Activated gamma-delta T cell treated with anti-CD3 and anti-CD28 coated beads, Interleukin-2, amount 50 U/mL, for 16 hours (primary cell): ENCODE measurements around the gene TRIM24.
"Not testable (repeated sequence)": the region's sequence is repeated elsewhere in the genome, so short reads cannot be mapped to it uniquely, and the experiment has no call there.

Experiments used
- DNase-seq: peaks from one replicate; pipeline ENCODE4 v3.0.0-alpha.2; 2020; ENCODE audit warnings: low read depth

TRIM24 gene

DNA sequence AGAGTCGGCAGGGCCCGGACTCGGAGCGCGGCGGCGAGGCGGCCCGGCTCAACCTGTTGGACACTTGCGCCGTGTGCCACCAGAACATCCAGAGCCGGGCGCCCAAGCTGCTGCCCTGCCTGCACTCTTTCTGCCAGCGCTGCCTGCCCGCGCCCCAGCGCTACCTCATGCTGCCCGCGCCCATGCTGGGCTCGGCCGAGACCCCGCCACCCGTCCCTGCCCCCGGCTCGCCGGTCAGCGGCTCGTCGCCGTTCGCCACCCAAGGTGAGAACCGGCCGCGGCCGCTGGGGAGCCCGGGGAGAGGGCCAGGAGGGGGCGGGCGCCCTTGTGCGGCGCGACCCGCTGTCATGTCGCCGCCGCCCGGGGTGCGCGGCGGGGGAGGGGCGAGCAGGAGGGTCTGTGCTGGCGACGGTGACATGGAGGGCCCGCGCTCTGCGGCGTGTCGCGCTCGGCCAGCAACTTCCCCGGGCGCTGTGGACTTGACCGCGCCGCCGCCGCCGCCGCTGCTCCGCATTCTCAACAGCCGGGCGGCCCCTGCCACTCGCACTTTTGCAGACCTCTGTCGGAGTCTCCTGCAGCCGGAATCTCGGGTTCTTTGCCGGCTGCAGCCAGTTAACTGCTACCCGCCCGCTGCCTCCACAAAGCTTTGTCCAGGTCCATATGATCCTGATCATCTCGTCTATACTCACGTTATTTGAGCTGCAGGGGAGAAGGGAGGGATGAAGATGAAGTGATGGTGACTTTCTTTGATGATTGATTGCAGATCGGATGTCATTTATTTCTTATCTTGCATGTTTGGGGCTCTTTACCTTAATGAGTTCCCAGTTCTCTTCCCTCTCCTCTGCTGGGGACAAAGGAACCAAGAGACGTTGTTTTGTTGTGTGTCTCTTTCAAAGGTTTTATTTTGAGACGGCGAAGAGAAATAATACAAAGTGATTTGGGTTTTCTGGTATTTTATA lies 869 bp downstream of the TRIM24 start:
- DNase-seq = peak; percentile 45

DNA sequence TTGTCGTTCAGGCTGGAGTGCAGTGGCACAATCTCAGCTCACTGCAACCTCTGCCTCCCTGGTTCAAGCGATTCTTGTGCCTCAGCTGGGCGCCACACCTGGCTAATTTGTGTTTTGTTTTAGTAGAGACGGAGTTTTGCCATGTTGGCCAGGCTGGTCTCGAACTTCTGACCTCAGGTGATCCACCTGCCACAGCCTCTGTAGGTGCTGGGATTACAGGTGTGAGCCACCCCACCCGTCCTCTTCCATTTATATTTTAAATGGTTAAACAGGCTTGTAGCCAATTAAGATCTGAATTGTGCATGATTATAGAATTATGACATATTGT lies 3.2 kb downstream of the TRIM24 start:
- DNase-seq = not testable (repeated sequence)

DNA sequence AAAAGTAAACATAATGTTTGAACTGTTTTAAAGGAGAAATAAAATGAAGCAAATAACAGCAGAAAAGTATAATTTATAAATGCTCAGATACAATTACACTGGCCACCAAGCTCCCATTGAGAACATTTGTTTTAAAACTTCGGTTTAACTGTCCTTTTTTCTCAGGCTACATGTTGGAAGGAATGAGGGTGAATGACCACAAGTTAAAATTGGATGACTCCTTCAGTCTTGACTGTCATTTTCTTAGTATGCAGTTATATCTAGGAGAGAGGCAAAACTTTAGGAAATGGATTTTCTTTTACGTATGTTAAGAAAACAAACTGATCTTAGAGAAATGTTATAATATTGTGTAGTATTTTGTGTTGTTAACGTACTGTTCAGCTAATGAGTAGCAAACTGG lies 5.0 kb downstream of the TRIM24 start:
- DNase-seq = no peak

DNA sequence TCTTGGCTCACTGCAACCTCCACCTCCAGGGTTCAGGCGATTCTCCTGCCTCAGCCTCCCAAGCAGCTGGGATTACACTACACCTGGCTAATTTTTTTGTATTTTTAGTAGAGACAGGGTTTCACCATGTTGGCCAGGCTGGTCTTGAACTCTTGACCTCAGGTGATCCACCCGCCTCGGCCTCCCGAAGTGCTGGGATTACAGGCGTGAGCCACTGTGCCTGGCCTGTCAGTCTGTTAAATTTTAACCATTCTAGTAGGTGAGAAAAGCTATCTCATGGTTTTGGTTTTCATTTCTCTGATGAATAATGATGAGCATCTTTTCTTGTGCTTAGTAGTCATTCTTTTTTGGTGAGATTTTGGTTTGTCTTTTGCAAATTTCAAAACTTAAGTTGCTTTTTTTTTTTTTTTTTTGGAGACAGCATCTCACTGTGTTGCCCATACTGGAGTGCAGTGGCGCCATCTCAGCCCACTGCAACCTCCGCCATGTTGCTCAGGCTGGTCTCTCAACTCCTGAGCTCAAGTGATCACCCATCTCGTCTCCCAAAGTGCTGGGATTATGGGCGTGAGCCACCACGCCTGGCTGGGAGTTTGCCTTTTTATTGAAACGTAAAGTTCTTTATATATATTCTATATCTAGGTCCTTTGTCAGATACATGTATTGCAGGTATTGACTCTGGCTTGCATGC lies 6.2 kb downstream of the TRIM24 start:
- not testable (repeated sequence) for DNase-seq

DNA sequence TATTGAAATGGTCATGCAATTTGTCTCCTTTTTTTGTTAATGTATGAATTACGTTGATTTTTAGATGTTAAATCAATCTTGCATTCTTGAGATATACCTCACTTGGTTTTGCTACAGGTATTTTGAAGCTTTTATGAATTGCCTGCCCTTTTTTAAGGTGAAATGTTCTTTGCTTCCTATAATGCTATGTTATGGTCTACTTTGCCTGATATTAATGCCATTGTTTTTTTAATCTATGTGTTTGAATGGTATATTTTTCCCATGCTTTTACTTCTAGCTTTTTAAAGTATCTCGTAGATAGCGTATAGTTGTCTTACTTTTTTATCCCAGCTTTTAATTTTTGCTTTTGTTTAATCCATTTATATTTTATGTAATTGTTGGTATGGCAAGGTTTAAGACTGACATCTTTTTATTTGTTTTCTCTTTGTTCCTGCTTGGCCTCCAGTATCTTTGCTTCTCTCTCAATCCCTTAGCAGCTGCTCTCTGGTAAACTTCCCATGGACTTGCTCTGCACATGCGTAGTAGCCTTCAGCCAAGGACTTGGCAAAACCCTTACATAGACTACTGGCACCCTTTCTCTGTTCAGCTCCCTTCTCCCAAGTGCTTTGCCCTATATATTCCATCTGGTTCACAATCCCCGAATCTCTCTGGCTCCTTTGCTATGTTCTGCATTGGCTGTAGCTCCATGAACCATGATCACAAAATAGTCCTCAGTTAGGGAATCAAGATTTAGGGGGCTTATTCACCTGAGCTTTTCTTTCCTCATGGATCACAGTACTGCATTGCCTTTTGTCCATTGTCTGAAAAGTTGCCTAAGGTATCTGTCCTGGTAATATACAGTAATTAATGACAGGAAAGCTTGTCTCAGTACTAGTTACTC lies 8.4 kb downstream of the TRIM24 start:
- no peak for DNase-seq

DNA sequence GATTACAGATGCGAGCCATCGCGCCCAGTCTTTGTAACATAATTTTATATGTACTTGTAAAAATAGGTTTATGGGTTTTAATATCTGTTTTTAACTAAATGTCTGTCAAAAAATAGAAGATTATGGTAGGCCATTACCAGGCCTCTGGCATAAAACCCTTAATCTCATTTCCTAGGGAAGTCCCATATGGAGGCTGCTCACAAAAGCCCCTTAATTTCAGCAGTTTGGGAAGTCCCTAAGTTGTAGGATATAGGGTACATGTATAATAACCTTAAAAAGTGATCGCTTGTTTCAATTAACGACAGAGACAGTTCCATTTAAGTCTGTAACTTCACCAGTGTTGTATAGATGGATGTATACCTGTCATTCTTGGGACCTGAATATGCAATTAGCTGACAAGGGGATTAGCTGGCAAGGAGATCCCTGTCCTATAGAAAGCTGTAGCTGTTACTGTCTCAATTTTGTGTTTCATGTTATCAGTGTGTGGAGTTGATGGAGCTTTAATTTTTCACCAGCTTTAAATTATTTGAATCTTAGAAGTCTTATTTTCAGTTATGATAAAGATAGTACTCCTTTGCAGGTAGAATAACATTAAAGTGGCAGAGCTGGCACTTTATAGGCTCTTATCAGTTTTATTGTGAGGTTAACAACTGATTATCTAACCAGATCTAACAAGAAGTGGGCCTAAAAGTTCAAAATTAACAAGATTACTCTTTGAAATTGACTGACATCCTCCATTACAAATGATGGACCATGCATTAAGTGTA lies 10.5 kb downstream of the TRIM24 start:
- no peak for DNase-seq

DNA sequence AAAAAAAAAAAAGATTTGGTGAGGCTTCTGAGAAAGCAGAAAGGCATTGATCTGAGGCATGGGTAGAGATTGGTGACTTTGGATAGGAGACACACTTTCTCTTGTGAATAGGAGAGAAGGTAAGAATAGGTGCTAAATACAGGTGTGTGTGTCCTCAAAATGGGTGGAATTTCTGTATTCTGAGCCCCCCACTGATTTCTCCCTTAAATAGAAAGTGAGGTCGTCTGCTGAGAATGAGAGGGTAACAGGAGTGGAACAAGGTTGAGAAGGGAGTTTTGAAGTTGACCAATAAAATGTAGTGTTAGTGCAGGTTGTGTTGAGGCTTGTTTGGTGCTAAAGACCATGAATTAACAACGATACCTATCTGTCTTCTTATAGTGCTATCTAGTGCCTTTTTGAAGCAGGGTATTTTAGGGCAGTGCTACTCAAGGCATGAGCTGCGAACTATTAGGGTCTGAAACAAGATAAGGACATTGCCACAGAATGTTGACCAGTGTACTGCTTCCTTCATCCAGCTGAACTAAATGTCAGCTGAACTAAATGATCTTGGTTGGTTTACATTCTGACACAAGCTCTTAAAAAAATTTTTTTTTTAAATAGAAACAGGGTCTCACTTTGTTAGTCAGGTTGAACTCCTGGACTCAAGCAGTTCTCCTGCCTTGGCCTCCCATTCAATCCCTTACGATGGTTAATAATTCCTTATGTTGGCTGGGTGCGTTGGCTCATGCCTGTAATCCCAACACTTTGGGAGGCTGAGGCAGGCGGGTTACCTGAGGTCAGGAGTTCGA lies 12.4 kb downstream of the TRIM24 start:
- DNase-seq = no peak

DNA sequence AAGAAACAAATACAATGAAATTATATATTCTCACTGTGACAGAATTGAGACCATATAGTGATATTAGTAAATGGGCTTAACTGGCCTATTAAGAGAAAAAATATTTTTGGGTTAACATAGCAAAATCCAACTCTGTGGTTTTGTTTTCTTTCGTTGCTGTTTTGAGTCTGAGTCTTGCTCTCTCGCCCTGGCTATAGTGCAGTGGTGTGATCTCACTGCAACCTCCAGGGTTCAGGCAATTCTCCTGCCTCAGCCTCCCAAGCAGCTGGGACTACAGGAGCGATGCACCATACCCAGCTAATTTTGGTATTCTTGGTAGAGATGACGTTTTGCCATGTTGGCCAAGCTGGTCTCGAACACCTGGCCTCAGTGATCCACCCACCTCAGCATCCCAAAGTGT lies 15.3 kb downstream of the TRIM24 start:
- DNase-seq = no peak

DNA sequence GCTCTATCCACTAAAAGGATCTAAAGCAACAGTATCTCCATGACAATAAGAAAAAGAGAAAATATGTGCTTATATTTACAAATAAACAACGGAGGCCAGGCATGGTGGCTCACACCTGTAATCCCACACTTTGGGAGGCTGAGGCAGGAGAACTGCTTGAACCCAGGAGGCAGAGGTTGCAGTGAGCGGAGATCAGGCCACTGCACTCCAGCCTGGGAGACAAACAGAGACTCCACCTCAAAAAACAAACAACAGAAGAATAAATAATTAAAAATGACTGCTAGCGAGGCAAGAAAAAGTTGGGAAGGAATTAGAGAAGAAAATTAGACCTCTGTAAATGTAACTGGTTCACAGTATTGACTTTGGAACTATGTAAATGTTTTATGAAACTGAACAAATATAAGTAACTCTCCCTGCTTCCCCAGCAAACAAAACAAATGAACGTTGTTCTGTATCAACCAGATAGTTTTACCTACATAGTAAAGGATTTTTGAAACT lies 17.1 kb downstream of the TRIM24 start:
- no peak for DNase-seq

DNA sequence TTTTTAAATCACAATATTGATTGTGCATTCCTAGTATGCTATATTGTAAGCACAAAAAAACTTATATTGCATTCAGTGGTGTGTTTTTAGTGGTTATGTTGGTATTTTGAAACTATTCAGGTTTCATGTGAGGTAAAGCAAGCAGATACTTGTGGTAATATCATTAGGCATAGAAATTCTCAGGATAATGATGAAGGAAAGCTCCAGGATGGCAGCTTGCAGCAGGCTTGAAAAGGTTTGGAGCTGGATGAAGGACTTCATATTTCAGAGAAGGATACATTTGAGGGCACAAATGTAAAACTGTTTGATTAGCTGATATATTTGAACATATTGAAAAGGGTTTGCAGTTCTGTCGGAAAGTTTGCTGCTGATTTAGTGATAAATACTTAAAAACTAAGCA lies 17.5 kb downstream of the TRIM24 start:
- no peak for DNase-seq

DNA sequence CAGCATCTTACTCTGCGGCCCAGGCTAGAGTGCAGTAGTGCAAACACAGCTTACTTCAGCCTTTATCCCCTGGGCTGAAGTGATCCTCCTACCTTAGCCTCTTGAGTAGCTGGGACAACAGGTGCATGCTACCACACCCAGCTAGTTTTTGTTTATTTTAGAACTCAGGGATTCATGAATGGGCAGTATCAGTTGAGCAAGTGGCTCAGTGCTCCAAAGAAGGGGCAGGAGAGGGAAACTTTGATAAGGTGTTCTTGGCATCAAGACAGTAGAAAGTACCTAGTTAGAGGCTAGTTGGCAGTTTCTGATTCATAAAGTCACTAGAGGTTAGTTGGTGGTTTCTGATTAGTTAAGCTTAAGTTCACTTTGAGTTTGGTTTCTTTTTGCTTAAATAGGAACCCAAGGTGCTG lies 18.4 kb downstream of the TRIM24 start:
- DNase-seq = no peak

DNA sequence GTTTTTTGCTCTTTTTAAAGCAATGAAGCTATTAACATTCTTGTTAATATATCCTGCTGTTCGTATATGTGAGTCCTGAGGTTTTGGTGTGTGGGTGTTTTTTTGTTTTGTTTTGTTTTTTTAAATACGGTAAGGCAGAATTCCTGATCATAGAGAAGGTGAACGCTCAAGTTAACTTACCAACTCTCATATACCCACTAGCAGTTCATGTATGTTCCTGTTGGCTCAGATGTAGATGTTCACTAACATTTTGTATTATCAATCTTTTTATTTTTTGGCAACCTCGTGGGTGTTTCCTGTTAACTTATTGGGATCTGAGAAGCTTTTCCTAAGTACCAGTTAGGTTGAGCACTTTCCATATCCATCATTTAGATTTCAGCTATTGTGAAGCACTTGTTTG lies 20.5 kb downstream of the TRIM24 start:
- DNase-seq = no peak

DNA sequence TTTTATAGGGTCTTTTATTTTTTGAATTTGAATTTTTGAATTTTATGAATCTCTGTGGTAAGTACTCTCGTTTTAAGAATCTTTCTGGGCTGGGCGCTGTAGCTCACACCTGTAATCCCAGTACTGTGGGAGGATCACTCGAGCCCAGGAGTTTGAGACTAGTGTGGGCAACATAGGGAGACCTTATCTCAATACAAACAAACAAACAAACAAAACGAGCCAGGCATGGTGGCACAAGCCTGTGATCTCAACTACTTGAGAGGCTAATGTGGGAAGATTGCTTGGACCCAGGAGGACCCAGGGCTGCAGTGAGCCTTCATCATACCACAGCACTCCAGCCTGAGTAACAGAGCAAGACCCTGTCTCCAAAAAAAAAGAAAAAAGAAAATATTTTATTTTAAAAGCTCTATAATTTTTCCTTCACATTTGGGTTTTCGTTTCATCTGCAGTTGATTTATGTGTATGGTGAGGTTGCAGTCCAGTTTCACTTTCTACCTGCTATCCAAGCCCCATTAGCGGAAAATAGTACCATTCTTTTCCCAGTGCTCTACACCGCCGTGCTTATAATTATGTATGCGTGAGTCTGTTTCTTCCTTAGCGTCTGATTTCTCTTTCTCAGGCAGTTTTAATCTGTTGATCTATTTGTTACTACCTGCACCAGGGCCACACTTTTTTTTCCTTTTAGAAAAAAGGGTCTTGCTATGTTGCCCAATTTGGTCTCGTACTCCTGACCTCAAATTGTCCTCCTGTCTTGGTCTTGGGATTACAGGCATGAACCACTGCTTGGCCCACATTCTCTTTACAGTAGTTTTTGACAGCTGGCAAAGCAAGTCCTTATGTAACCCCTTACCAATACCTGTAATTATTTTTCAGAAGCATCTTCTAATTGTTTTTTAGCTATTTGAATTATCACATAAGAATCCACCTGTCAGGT lies 21.7 kb downstream of the TRIM24 start:
- DNase-seq = no peak

DNA sequence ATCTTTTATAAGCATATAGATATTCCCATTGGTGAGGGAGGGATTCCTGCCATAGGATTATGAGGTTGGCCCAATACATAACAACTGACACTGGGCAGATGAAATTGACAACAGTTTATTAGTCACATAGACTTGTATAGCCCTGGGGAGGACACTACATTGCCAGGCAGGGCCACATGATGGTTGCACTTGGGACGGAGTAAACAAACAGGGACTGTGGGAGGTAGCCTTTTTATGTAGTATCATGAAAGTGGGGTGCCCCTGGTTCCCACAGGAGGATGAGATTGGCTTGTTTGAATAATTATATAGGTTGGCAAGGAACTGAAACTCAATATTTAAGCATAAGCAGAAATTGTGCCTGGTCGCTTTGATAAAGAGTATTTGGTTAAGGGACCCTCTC lies 23.5 kb downstream of the TRIM24 start:
- DNase-seq = no peak

DNA sequence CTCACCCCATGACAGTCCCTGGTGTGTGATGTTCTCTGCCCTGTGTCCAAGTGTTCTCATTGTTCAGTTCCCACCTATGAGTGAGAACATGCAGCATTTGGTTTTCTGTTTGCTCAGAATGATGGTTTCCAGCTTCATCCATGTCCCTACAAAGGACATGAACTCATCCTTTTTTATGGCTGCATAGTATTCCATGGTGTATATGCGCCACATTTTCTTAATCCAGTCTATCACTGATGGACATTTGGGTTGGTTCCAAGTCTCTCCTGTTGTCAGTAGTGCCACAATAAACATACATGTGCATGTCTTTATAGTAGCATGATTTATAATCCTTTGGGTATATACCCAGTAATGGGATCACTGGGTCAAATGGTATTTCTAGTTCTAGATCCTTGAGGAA lies 25.4 kb downstream of the TRIM24 start:
- not testable (repeated sequence) for DNase-seq

DNA sequence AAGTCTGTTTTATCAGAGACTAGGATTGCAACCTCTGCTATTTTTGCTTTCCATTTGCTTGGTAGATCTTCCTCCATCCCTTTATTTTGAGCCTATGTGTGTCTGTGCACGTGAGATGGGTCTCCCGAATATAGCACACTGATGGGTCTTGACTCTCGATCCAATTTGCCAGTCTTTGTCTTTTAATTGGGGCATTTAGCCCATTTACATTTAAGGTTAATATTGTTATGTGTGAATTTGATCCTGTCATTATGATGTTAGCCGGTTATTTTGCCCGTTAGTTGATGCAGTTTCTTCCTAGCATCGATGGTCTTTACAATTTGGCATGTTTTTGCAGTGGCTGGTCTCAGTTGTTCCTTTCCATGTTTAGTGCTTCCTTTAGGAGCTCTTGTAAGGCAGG lies 29.1 kb downstream of the TRIM24 start:
- not testable (repeated sequence) for DNase-seq

DNA sequence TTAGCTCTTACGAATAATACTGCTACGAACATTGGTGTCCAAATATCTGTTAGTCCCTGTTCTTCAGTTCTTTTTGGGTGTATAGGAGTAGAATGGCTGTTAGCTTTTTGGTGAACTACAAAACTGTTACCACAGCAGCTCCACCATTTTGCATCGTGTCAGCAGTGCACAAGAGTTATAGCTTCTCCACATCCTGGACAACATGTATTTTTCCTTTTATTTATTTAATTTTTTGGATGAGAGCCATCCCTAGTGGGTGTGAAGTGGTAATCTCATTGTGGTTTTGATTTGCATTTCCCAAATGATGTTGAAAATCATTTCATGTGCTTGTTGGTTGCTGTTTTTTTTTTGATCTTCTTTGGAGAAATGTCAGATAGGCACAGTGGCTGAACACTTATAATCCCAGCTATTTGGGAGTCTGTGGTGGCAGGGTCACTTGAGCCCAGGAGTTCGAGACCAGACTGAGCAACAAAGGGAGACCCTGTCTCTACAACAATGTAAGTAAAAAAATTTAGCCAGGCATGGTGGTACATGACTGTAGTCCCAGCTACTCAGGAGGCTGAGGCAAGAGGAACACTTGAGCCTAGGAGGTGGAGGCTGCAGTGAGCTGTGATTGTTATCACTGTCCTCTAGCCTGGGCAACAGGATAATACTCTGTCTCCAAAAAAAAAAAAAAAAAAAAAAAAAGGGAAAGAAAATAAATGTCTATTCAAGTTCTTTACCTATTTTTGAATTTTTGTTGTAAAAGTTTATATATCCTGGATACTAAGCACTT lies 31.7 kb downstream of the TRIM24 start:
- no peak for DNase-seq

DNA sequence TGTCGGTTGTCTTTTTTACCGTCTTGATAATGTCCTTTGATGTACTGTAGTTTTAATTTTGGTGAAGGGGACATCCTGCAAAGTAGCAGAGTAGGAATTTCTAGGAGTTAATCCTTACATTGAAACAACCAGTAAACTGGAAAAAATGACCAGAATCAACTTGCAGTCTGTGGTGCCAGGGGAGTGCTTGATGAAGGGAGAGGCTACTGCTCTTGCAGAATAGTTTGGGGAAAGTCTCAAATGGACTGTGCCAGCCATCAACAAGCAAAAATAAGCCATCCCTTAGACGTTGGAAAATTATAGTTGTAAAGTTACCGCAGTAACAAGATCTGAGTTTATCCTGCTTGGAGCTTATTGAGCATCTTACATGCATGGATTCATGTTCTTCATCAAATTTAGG lies 32.4 kb downstream of the TRIM24 start:
- DNase-seq = no peak

DNA sequence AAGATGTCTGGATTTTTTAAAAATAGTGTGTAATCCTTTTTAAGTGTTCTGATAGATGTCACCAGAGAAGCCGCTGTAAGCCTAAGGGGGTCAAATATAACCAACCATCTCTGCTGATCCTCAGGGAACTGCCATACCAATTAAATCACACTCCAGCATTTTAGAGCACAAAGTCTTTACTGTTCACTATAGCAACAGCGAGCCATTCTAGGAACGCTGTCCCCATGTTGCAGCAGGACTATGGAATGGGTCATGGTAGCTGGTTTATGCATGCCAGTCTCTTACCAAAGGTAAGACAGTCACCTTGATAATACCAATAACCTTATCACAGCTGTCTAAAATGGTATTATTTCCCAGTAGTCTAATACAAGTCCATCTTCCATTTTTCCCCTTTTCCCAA lies 33.5 kb downstream of the TRIM24 start:
- DNase-seq = no peak
